ENCODE results near the gene CLASP1. TPM values are rescaled to one million over a fixed set of nuclear protein-coding genes. Genes with fewer than 3 reads are reported as not detected.

Gene CLASP1
- total and polyA plus RNA-seq, 8 donors: 5.7 to 188 (median 20.8) TPM

GRCh38 chr2:121476684-121477083, 172.6 kb downstream of the CLASP1 start:
- no peaks in the 10 kb centered on the region for H3K27me3 ChIP-seq

DNA sequence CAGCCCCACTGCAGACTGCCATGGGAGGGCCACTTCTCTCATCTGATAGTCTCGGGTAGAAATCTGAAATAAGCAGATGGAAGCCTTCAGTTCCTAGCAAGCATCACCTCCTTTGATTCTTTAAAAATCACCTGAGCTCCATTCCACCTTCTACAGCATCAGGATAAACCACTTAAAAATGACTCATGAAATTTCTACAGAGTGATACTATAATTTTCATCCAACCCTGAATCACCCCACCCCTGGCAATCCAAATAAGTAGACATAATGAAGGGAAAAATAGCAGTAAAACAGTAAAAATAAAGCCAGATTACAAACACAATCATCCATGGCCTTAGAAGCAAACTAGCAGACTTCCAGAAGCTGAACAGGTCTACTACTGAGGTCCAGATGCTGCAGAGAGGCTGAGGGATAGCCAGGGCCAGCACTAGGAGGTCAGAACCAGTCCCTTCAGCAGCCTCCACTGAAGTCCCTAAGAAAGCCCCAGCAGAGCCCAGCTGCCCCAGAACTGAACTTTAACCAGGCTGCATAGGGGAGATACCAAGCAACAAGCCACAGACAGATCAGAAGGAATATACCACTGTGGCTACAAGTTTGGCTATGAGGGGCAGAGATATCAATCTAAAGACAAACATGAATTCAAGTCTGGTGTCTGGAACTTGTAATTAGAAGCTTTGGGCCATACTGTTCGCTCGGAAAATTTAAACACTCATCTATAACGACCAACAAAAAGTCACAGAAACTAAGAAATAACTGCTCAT, 173.3 kb downstream of the CLASP1 start:
- Histone ChIP-seq H3K4me1 (peaks cover 15 to 42% (median 30%) of the 10 kb centered on the region in 4 donors), H3K27me3 (no peaks in the 10 kb centered on the region), H3K9me3 (no peaks in the 10 kb centered on the region), H3K4me3 (no peak overlapping the region), H3K36me3 (peaks cover 0 to 2% (median 0%) of the 10 kb centered on the region in 4 donors), H3K27ac (no peak overlapping the region)
- DNase-seq: no peak
- intact Hi-C loops (cut with DNase I; ENCODE audit: low total_unique reads): no loop called here
- 80 to 90% (median 82%) methylated on average over 4 of the region's 4 CpGs for WGBS, 5 donors
- TF ChIP-seq POLR2A (IDR thresholded peaks at IDR 0.05) (no peak), CTCF (IDR thresholded peaks at IDR 0.05) (no peak), EP300 (IDR thresholded peaks at IDR 0.05) (no peak), POLR2AphosphoS5 (IDR thresholded peaks at IDR 0.05) (no peak)

More at GRCh38 chr2:121476684-121477083, 172.6 kb downstream of the CLASP1 start:
- no peaks in the 10 kb centered on the region for H3K9me3 ChIP-seq
- no peak overlapping the region for H3K4me3 ChIP-seq
- no peak for DNase-seq
- peaks cover 0 to 4% (median 2%) of the 10 kb centered on the region in 4 donors for H3K36me3 ChIP-seq
- 78 to 93% (median 81%) methylated on average over 3 of the region's 3 CpGs for WGBS, 5 donors
- H3K4me1 ChIP-seq: peaks cover 17 to 49% (median 36%) of the 10 kb centered on the region in 4 donors
- H3K27ac ChIP-seq: no peak overlapping the region
- TF ChIP-seq CTCF (IDR thresholded peaks at IDR 0.05) (no peak), EP300 (IDR thresholded peaks at IDR 0.05) (no peak), POLR2A (IDR thresholded peaks at IDR 0.05) (no peak), POLR2AphosphoS5 (IDR thresholded peaks at IDR 0.05) (no peak)
- intact Hi-C loops (cut with DNase I; ENCODE audit: low total_unique reads): no loop called here

- no peak for DNase-seq
- Histone ChIP-seq H3K4me3 (no peak overlapping the region), H3K36me3 (peaks cover 10 to 22% (median 14%) of the 10 kb centered on the region in 4 donors), H3K27me3 (no peaks in the 10 kb centered on the region), H3K27ac (no peak overlapping the region), H3K4me1 (peaks cover 5 to 31% (median 13%) of the 10 kb centered on the region in 4 donors), H3K9me3 (no peaks in the 10 kb centered on the region)
- no peak for TF ChIP-seq POLR2AphosphoS5 (IDR thresholded peaks at IDR 0.05)
- no peak for TF ChIP-seq POLR2A (IDR thresholded peaks at IDR 0.05)
- no peak for TF ChIP-seq CTCF (IDR thresholded peaks at IDR 0.05)
- TF ChIP-seq EP300 (IDR thresholded peaks at IDR 0.05): no peak
- intact Hi-C loops (cut with DNase I; ENCODE audit: low total_unique reads): no loop called here
- WGBS, 5 donors: 72 to 92% (median 79%) methylated on average over 2 of the region's 2 CpGs
Observed at GRCh38 chr2:121473512-121473911, 175.8 kb downstream of the CLASP1 start.

- TF ChIP-seq EP300 (IDR thresholded peaks at IDR 0.05): no peak
- no peak for TF ChIP-seq POLR2AphosphoS5 (IDR thresholded peaks at IDR 0.05)
- TF ChIP-seq POLR2A (IDR thresholded peaks at IDR 0.05): no peak
- TF ChIP-seq CTCF (IDR thresholded peaks at IDR 0.05): no peak
- 66 to 78% (median 76%) methylated on average over 2 of the region's 2 CpGs for WGBS, 5 donors
- Histone ChIP-seq H3K36me3 (peaks cover 19 to 31% (median 24%) of the 10 kb centered on the region in 4 donors), H3K9me3 (no peaks in the 10 kb centered on the region), H3K27ac (no peak overlapping the region), H3K27me3 (no peaks in the 10 kb centered on the region), H3K4me3 (no peak overlapping the region), H3K4me1 (peaks cover 5 to 31% (median 13%) of the 10 kb centered on the region in 4 donors)
- no peak for DNase-seq
- intact Hi-C loops (cut with DNase I; ENCODE audit: low total_unique reads): no loop called here
Observed at GRCh38 chr2:121472470-121472993, 176.7 kb downstream of the CLASP1 start.

Measured in stomach (tissue), 9 donors.